H1 (cell line): ENCODE measurements around the gene GBF1. TPM values are rescaled to one million over a fixed set of nuclear protein-coding genes. Genes with fewer than 3 reads are reported as not detected.
A peak's percentile ranks its signal among the peaks of the same experiment; 100 is the strongest.

Source experiments
- CHD2 ChIP-seq: IDR thresholded peaks from 2 replicates; pipeline ENCODE4 v1.6.1; 2012; ENCODE audit warnings: low read length, improper control_type of control experiment
- CREB1 ChIP-seq: IDR thresholded peaks from 2 replicates; pipeline ENCODE4 v1.6.1; 2012; ENCODE audit warnings: inconsistent platforms
- CTCF ChIP-seq, 3 experiments: IDR thresholded peaks; 1 replicate in 2 of 3; 2 replicates in 1 of 3; pipeline versions ENCODE4 v1.5.1 to v1.6.1; 2011; ENCODE audit warnings: low read length in 3 of 3, mild to moderate bottlenecking in 3 of 3, inconsistent platforms in 2 of 3, low read depth in 1 of 3, moderate library complexity in 1 of 3; ENCODE audit not compliant: insufficient read depth in 1 of 3; ENCODE audit errors: control extremely low read depth in 1 of 3
- EGR1 ChIP-seq: IDR thresholded peaks from 2 replicates; pipeline ENCODE4 v1.6.1; 2011; ENCODE audit warnings: low read depth, low read length, borderline replicate concordance
- EP300 ChIP-seq, 2 experiments: IDR thresholded peaks; 1 replicate in 1 of 2; 2 replicates in 1 of 2; pipeline ENCODE4 v1.6.1; 2011 to 2012; ENCODE audit warnings: low read depth in 2 of 2, low read length in 2 of 2, mild to moderate bottlenecking in 2 of 2, borderline replicate concordance in 1 of 2, inconsistent platforms in 1 of 2, moderate library complexity in 1 of 2
- EZH2 ChIP-seq: fragments of 200-600 bp; sonication (generic); IDR thresholded peaks from 2 replicates; pipeline ENCODE4 v1.7.1; 2012; ENCODE audit warnings: low read depth, mild to moderate bottlenecking, moderate library complexity, low read length, inconsistent platforms; ENCODE audit not compliant: severe bottlenecking
- GABPA ChIP-seq: IDR thresholded peaks from 2 replicates; pipeline ENCODE4 v1.6.1; 2011; ENCODE audit warnings: mild to moderate bottlenecking, low read length, moderate library complexity, borderline replicate concordance; ENCODE audit not compliant: insufficient read depth
- GTF2F1 ChIP-seq: IDR thresholded peaks from 2 replicates; pipeline ENCODE4 v1.6.1; 2012; ENCODE audit warnings: low read depth, low read length, improper control_type of control experiment, borderline replicate concordance
- HDAC2 ChIP-seq, 2 experiments: fragments of 300-600 bp in 1 of 2; sonication (generic) in 1 of 2; IDR thresholded peaks; 2 replicates each; pipeline ENCODE4 v1.6.1; 2011 to 2012; ENCODE audit warnings: low read depth in 2 of 2, low read length in 2 of 2, mild to moderate bottlenecking in 2 of 2, moderate library complexity in 2 of 2, borderline replicate concordance in 1 of 2, inconsistent platforms in 1 of 2
- JUND ChIP-seq: IDR thresholded peaks from 2 replicates; pipeline ENCODE4 v1.6.1; 2011; ENCODE audit warnings: mild to moderate bottlenecking, improper control_type of control experiment, low read length
- KDM1A ChIP-seq: fragments of 200-600, 300-600 bp; sonication (generic); IDR thresholded peaks from 2 replicates; pipeline ENCODE4 v1.7.1; 2016; ENCODE audit warnings: mild to moderate bottlenecking, low read length, borderline replicate concordance
- KDM4A ChIP-seq: IDR thresholded peaks from one replicate; pipeline ENCODE4 v1.7.1; 2012; ENCODE audit warnings: low read depth, mild to moderate bottlenecking, moderate library complexity, low read length, inconsistent platforms; ENCODE audit not compliant: severe bottlenecking
- RBBP5 ChIP-seq: IDR thresholded peaks from 2 replicates; pipeline ENCODE4 v1.7.1; 2012; ENCODE audit warnings: low read depth, mild to moderate bottlenecking, inconsistent platforms, low read length, moderate library complexity, borderline replicate concordance
- RFX5 ChIP-seq: IDR thresholded peaks from 2 replicates; pipeline ENCODE4 v1.6.1; 2011; ENCODE audit warnings: low read depth, low read length, improper control_type of control experiment, borderline replicate concordance
- SP1 ChIP-seq: IDR thresholded peaks from 2 replicates; pipeline ENCODE4 v1.6.1; 2011; ENCODE audit warnings: low read depth, low read length
- TAF1 ChIP-seq: IDR thresholded peaks from 2 replicates; pipeline ENCODE4 v1.6.1; 2011; ENCODE audit warnings: mild to moderate bottlenecking, low read depth, low read length
- TCF12 ChIP-seq: IDR thresholded peaks from 2 replicates; pipeline ENCODE4 v1.6.1; 2011; ENCODE audit warnings: low read depth, mild to moderate bottlenecking, low read length
- YY1 ChIP-seq: IDR thresholded peaks from 2 replicates; pipeline ENCODE4 v1.6.1; 2011; ENCODE audit warnings: low read depth, mild to moderate bottlenecking, low read length
- polyA plus RNA-seq, 7 experiments: library from polyadenylated mRNA; depleted of rRNA in 3 of 7; stranded (reverse) in 5 of 7; unstranded in 2 of 7; fragments of >200 nt in 5 of 7; fragments of 200-250 nt in 2 of 7; gene quantifications; 1 replicate in 5 of 7; 2 replicates in 1 of 7; 4 replicates in 1 of 7; pipeline versions ENCODE4 v1.2.1 to v1.2.3, GENCODE V29; 2011 to 2013; ENCODE audit warnings: missing spikeins in 2 of 7, mixed read lengths in 2 of 7
- total RNA-seq: library from RNA; stranded (reverse); fragmentation: NEBNext Ultra II Directional; extraction: Animal tissue kit (Norgen Biotek cat#: 25700); gene quantifications from 2 replicates; pipeline ENCODE4 v1.2.1, GENCODE V29; 2021

Gene GBF1
- total and polyA plus RNA-seq, 2 of the 8 experiments (the other 6 are each of a cell fraction or from before 2014, with no cell fraction given): 11.0 to 25.5 TPM

- 0 out of 2 replicates have a peak, but pooled peaks have one; percentile 13 for TF ChIP-seq SP1
- TF ChIP-seq YY1: peak; percentile 68
- TF ChIP-seq GABPA: no peak
- TF ChIP-seq GTF2F1: peak; percentile 83; the same call in 1 of the 2 replicates
- no peak for TF ChIP-seq RFX5
- peak; percentile 6; the same call in 1 of the 2 replicates for TF ChIP-seq CHD2
- peak; percentile 66 for TF ChIP-seq KDM4A
- TF ChIP-seq KDM1A: peak; percentile 71; the same call in 1 of the 2 replicates
- TF ChIP-seq JUND: no peak
- TF ChIP-seq CTCF (IDR thresholded peaks at IDR 0.05; ENCODE audit: control extremely low read depth in 1 of 3, insufficient read depth in 1 of 3, low read depth in 1 of 3, low read length in 3 of 3): peak in 1 of 3 experiments; percentile 96; a peak in 2 of 4 replicates
- TF ChIP-seq TAF1: peak; percentile 64; the same call in 1 of the 2 replicates
- TF ChIP-seq EP300 (IDR thresholded peaks at IDR 0.05; ENCODE audit: borderline replicate concordance in 1 of 2, low read depth in 2 of 2, low read length in 2 of 2): peak in 1 of 2 experiments; percentile 89; a peak in 1 of 3 replicates
- TF ChIP-seq CREB1: peak; percentile 96
- TF ChIP-seq TCF12: 0 out of 2 replicates have a peak, but pooled peaks have one; percentile 64
- TF ChIP-seq EZH2: no peak
- TF ChIP-seq RBBP5: peak; percentile 9; the same call in 1 of the 2 replicates
- peak; percentile 97 for TF ChIP-seq EGR1
- peak; percentile 81 to 93; a peak in 3 of 4 replicates for TF ChIP-seq HDAC2 (IDR thresholded peaks at IDR 0.05; ENCODE audit: borderline replicate concordance in 1 of 2, low read depth in 2 of 2, low read length in 2 of 2)
Observed at GRCh38 chr10:102394079-102394800, 148.9 kb downstream of the GBF1 start (continued).
